OCI-LY1 (cell line): ENCODE measurements around the gene PACS2.
"Not testable (repeated sequence)": the region's sequence is repeated elsewhere in the genome, so short reads cannot be mapped to it uniquely, and the experiment has no call there.

Experiments
- H2AFZ ChIP-seq: fragments of 200-600 bp; sonication (generic), shearing (Covaris generic); 2 replicates; pipeline ENCODE4 v1.6.0; 2014; ENCODE audit warnings: antibody characterized with exemption, mild to moderate bottlenecking, low read length
- H3F3A ChIP-seq: fragments of 200-600 bp; sonication (generic), shearing (Covaris generic); 2 replicates; pipeline ENCODE4 v1.6.0; 2014; ENCODE audit warnings: mild to moderate bottlenecking, antibody characterized with exemption, low read length, moderate library complexity; ENCODE audit not compliant: insufficient read depth
- H3K27ac ChIP-seq: fragments of 200-600 bp; sonication (generic); 2 replicates; pipeline ENCODE4 v1.5.1; 2014; ENCODE audit warnings: low read length, mixed run types, mild to moderate bottlenecking, low read depth; ENCODE audit not compliant: poor library complexity, severe bottlenecking
- H3K27me3 ChIP-seq: fragments of 200-600 bp; sonication (generic); 2 replicates; pipeline ENCODE4 v1.6.0; 2014; ENCODE audit warnings: antibody characterized with exemption, mild to moderate bottlenecking, low read length, moderate library complexity; ENCODE audit not compliant: insufficient read depth
- H3K36me3 ChIP-seq: fragments of 200-600 bp; sonication (generic); 2 replicates; pipeline ENCODE4 v1.6.1; 2014; ENCODE audit warnings: mild to moderate bottlenecking, antibody characterized with exemption, low read length, moderate library complexity, mixed read lengths; ENCODE audit not compliant: insufficient read depth
- H3K4me1 ChIP-seq: fragments of 200-600 bp; sonication (generic); 2 replicates; pipeline ENCODE4 v1.5.1; 2014; ENCODE audit warnings: mild to moderate bottlenecking, low read length, moderate library complexity; ENCODE audit not compliant: insufficient read depth, severe bottlenecking
- H3K4me2 ChIP-seq: fragments of 200-600 bp; sonication (generic), shearing (Covaris generic); 2 replicates; pipeline ENCODE4 v1.6.1; 2014; ENCODE audit warnings: low read length
- H3K4me3 ChIP-seq: fragments of 200-600 bp; sonication (generic); 2 replicates; pipeline ENCODE4 v1.5.1; 2014; ENCODE audit warnings: low read length, low read depth, mild to moderate bottlenecking, mixed read lengths; ENCODE audit not compliant: poor library complexity, severe bottlenecking
- H3K79me2 ChIP-seq: fragments of 200-600 bp; shearing (Covaris generic); 2 replicates; pipeline ENCODE4 v1.6.1; 2016; ENCODE audit warnings: mixed run types, low read length, mixed read lengths; ENCODE audit not compliant: insufficient read depth
- H3K9ac ChIP-seq: fragments of 200-600 bp; sonication (generic), shearing (Covaris generic); 2 replicates; pipeline ENCODE4 v1.6.1; 2014; ENCODE audit warnings: mild to moderate bottlenecking, low read length, mixed read lengths
- H3K9me2 ChIP-seq: fragments of 200-600 bp; sonication (generic), shearing (Covaris generic); 2 replicates; pipeline ENCODE4 v1.6.1; 2014; ENCODE audit warnings: low read depth, mild to moderate bottlenecking, low read length, mixed read lengths
- H3K9me3 ChIP-seq: fragments of 200-600 bp; shearing (Covaris generic); 2 replicates; pipeline ENCODE4 v1.6.1; 2014; ENCODE audit warnings: low read length, mixed read lengths
- H4K20me1 ChIP-seq: fragments of 200-600 bp; sonication (generic), shearing (Covaris generic); 2 replicates; pipeline ENCODE4 v1.6.0; 2016; ENCODE audit warnings: mild to moderate bottlenecking, low read length; ENCODE audit not compliant: insufficient read depth
- EZH2 ChIP-seq: fragments of 200-600 bp; sonication (generic), shearing (Covaris generic); IDR thresholded peaks from 2 replicates; pipeline ENCODE4 v1.8.0; 2017; ENCODE audit warnings: borderline replicate concordance, mixed run types, mild to moderate bottlenecking, antibody characterized with exemption, low read length, moderate library complexity, mixed read lengths
- TF ChIP-seq, protein P1 (sequence below): fragments of 200-600 bp; sonication (generic), shearing (Covaris generic); IDR thresholded peaks from 2 replicates; pipeline ENCODE4 v1.5.1; 2017; ENCODE audit warnings: mild to moderate bottlenecking, antibody characterized with exemption, low read length, moderate library complexity, mixed read lengths

The PACS2 gene

GRCh38 chr14:105273062-105273461 lies 41.5 kb upstream of the PACS2 start:
- H3K27ac ChIP-seq, result no peak overlapping the region
- H3K4me1 ChIP-seq, result no peaks in the 10 kb centered on the region
- no peak overlapping the region for H3K4me3 ChIP-seq
- no peaks in the 10 kb centered on the region for H3K36me3 ChIP-seq
- no peak overlapping the region for H3K9ac ChIP-seq
- H3K4me2 ChIP-seq, result no peak overlapping the region
- H2AFZ ChIP-seq, result no peak overlapping the region
- H3K9me2 ChIP-seq, result no peaks in the 10 kb centered on the region
- no peaks in the 10 kb centered on the region for H4K20me1 ChIP-seq
- H3K27me3 ChIP-seq, result 0 out of 2 replicates have a peak, but pooled peaks cover 4% of the 10 kb centered on the region
- no peaks in the 10 kb centered on the region for H3F3A ChIP-seq
- no peak for TF ChIP-seq EZH2
- TF ChIP-seq, protein P1, sequence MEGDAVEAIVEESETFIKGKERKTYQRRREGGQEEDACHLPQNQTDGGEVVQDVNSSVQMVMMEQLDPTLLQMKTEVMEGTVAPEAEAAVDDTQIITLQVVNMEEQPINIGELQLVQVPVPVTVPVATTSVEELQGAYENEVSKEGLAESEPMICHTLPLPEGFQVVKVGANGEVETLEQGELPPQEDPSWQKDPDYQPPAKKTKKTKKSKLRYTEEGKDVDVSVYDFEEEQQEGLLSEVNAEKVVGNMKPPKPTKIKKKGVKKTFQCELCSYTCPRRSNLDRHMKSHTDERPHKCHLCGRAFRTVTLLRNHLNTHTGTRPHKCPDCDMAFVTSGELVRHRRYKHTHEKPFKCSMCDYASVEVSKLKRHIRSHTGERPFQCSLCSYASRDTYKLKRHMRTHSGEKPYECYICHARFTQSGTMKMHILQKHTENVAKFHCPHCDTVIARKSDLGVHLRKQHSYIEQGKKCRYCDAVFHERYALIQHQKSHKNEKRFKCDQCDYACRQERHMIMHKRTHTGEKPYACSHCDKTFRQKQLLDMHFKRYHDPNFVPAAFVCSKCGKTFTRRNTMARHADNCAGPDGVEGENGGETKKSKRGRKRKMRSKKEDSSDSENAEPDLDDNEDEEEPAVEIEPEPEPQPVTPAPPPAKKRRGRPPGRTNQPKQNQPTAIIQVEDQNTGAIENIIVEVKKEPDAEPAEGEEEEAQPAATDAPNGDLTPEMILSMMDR, result no peak
- no peaks in the 10 kb centered on the region for H3K9me3 ChIP-seq
- H3K79me2 ChIP-seq, result no peaks in the 10 kb centered on the region

DNA sequence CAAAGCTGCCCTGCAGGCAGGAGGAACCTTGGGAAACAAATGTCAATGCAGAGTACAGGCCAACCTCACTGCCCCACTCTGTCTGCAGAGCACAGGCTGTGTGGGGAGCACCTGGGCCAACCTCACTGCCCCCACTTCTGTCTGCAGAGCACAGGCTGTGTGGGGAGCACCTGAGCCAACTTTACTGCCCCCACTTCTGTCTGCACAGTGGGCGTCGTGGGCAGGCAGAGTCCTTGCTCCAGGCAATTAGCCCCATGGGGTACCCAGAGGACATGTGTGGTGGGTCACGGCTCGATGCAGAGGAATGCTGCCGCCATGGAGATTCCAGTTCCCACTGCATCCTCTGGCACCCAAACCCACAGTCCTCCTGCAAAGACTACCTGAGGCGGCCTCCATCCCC lies 39.9 kb upstream of the PACS2 start:
- no peak overlapping the region for H3K9ac ChIP-seq
- TF ChIP-seq EZH2, result no peak
- TF ChIP-seq, protein P1, result no peak

DNA sequence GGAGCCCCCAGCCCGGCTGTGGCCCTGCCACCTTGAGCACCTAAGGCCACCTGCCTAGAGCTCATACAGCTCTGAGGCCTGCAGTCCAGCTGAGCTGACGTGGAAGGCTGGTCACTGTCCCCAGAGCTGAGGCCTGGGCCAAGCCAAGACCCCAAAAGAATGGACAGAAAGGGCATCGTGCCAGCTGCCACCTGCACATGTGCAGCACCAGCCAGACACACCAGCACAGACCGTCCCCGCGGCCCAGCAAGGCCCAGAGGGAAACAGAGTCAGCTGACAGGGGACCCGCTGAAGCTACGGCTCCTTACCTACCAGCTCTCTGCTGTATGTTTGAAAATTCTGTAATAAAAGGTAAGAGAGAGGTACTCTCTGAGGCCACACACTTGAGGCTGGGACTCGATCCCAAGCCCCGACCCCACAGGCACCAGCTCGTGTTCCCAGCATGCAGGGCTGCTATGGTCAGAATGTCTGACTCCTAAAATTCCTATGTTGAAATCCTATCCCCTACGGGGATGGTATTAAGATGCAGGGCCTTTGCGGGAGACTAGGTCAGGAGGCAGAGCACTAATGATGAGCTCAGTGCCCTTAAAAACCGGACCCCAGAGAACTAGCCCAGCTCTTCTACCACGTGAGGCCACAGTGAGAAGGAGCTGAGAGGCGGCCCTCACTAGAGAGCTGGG lies 39.1 kb upstream of the PACS2 start:
- no peak overlapping the region for H2AFZ ChIP-seq
- no peaks in the 10 kb centered on the region for H3F3A ChIP-seq
- H3K4me2 ChIP-seq, result no peak overlapping the region
- no peaks in the 10 kb centered on the region for H4K20me1 ChIP-seq
- H3K9me3 ChIP-seq, result no peaks in the 10 kb centered on the region
- no peak overlapping the region for H3K9ac ChIP-seq
- H3K79me2 ChIP-seq, result no peaks in the 10 kb centered on the region
- TF ChIP-seq, protein P1, result no peak
- TF ChIP-seq EZH2, result no peak
- H3K27ac ChIP-seq, result no peak overlapping the region
- H3K4me1 ChIP-seq, result no peaks in the 10 kb centered on the region
- H3K9me2 ChIP-seq, result no peaks in the 10 kb centered on the region
- H3K36me3 ChIP-seq, result no peaks in the 10 kb centered on the region
- no peak overlapping the region for H3K4me3 ChIP-seq
- 0 out of 2 replicates have a peak, but pooled peaks cover 4% of the 10 kb centered on the region for H3K27me3 ChIP-seq

More for the DNA sequence above, 39.9 kb upstream of the PACS2 start:
- no peak overlapping the region for H3K4me3 ChIP-seq
- no peak overlapping the region for H3K27ac ChIP-seq
- no peaks in the 10 kb centered on the region for H3F3A ChIP-seq
- H2AFZ ChIP-seq, result no peak overlapping the region
- H3K9me2 ChIP-seq, result no peaks in the 10 kb centered on the region
- H4K20me1 ChIP-seq, result no peaks in the 10 kb centered on the region
- no peaks in the 10 kb centered on the region for H3K9me3 ChIP-seq
- no peaks in the 10 kb centered on the region for H3K4me1 ChIP-seq
- H3K4me2 ChIP-seq, result no peak overlapping the region
- H3K27me3 ChIP-seq, result 0 out of 2 replicates have a peak, but pooled peaks cover 4% of the 10 kb centered on the region
- no peaks in the 10 kb centered on the region for H3K36me3 ChIP-seq
- no peaks in the 10 kb centered on the region for H3K79me2 ChIP-seq

DNA sequence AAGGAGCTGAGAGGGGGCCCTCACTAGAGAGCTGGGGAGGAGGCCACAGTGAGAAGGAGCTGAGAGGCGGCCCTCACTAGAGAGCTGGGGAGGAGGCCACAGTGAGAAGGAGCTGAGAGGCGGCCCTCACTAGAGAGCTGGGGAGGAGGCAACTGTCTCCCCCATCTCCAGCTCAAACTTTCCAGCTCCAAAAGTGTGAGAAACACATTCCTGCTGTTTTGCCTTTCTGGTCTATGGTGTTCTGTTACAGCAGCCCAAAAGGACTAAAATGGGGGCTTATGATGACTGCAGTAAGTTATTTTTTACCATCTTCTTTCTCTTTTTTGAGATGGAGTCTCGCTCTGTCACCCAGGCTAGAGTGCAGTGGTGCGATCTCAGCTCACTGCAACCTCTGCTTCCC lies 37.1 kb upstream of the PACS2 start:
- not testable (repeated sequence) for H3K9me3 ChIP-seq, H3F3A ChIP-seq, H3K9me2 ChIP-seq, H2AFZ ChIP-seq, H3K9ac ChIP-seq, H3K79me2 ChIP-seq, H3K4me3 ChIP-seq, H3K27me3 ChIP-seq, H3K36me3 ChIP-seq, H3K4me1 ChIP-seq, H3K4me2 ChIP-seq, H3K27ac ChIP-seq, H4K20me1 ChIP-seq
